HG03432 (cell line): ENCODE measurements around the gene IFI44L.

Experiments
- ATAC-seq: cut with Tn5 transposase; IDR thresholded peaks from one replicate; pipeline ENCODE4 v1.9.1; 2021; ENCODE audit warnings: mild to moderate bottlenecking, moderate library complexity; ENCODE audit not compliant: unreplicated experiment

The IFI44L gene

GRCh38 chr1:78687315-78687714 lies 67.1 kb downstream of the IFI44L start:
- ATAC-seq, result no peak

- peak; percentile 58 for ATAC-seq
Measured at GRCh38 chr1:78687914-78688313, 67.7 kb downstream of the IFI44L start.

- no peak for ATAC-seq
Measured at GRCh38 chr1:78688697-78689096, 68.4 kb downstream of the IFI44L start.

GRCh38 chr1:78690516-78690915 lies 70.3 kb downstream of the IFI44L start:
- no peak for ATAC-seq

- ATAC-seq, result no peak
Measured at GRCh38 chr1:78691995-78692747, 71.9 kb downstream of the IFI44L start.
